ENCODE data around the gene THUMPD2.

THUMPD2 gene

DNA sequence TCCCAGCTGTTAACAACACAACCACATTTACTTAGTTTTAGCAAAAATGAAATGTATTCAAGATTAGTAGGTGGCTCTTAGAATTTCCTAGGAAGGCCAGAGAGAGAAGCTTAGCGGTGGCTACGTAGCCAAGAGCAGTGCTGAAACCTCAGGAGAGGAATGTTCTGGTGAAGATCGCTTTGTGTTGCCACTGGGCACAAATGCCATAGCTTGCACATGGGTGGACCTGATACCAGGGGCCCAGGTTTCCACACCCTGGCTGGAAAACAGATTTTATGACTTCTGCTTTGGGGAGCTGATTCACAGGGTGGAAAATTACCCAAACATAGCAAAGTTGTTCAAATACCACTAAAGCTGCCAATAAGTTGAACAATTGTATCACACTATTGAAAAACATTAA, 43.4 kb downstream of the THUMPD2 start:
- Mint-ChIP-seq H3K9me3 (peaks cover 5% of the 10 kb centered on the region), H3K4me3 (no peak overlapping the region), H3K27ac (no peak overlapping the region), H3K27me3 (ENCODE audit: low read depth) (no peaks in the 10 kb centered on the region), H3K36me3 (ENCODE audit: low read depth) (peaks cover 68% of the 10 kb centered on the region), H3K4me1 (peaks cover 46% of the 10 kb centered on the region)
- TF ChIP-seq, protein P1, sequence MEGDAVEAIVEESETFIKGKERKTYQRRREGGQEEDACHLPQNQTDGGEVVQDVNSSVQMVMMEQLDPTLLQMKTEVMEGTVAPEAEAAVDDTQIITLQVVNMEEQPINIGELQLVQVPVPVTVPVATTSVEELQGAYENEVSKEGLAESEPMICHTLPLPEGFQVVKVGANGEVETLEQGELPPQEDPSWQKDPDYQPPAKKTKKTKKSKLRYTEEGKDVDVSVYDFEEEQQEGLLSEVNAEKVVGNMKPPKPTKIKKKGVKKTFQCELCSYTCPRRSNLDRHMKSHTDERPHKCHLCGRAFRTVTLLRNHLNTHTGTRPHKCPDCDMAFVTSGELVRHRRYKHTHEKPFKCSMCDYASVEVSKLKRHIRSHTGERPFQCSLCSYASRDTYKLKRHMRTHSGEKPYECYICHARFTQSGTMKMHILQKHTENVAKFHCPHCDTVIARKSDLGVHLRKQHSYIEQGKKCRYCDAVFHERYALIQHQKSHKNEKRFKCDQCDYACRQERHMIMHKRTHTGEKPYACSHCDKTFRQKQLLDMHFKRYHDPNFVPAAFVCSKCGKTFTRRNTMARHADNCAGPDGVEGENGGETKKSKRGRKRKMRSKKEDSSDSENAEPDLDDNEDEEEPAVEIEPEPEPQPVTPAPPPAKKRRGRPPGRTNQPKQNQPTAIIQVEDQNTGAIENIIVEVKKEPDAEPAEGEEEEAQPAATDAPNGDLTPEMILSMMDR (IDR thresholded peaks at IDR 0.05; ENCODE audit: unreplicated experiment in 3 of 3): no peak

DNA sequence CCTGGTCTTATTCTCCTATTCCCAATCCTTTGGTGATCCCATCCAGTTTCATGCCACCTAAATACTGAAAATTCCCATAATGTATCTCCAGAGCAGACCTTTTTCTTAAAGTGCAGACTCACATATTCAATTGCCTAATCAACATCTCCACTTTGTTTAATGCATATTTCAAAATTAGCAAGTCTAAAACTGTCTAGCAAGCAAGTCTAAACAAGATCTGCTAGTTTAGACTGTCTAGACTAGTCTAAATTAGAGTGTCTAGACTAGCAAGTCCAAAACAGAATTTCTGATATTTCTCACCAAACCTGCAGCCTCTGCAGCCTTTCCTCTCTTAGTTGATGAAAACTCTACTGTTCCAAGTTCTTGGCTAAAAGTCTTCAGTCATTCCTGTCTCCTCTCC, 44.6 kb downstream of the THUMPD2 start:
- Mint-ChIP-seq H3K27me3 (ENCODE audit: low read depth) (no peaks in the 10 kb centered on the region), H3K9me3 (peaks cover 7% of the 10 kb centered on the region), H3K36me3 (ENCODE audit: low read depth) (peaks cover 65% of the 10 kb centered on the region), H3K27ac (no peak overlapping the region), H3K4me3 (no peak overlapping the region), H3K4me1 (peaks cover 44% of the 10 kb centered on the region)
- TF ChIP-seq, protein P1 (IDR thresholded peaks at IDR 0.05; ENCODE audit: unreplicated experiment in 3 of 3): no peak

DNA sequence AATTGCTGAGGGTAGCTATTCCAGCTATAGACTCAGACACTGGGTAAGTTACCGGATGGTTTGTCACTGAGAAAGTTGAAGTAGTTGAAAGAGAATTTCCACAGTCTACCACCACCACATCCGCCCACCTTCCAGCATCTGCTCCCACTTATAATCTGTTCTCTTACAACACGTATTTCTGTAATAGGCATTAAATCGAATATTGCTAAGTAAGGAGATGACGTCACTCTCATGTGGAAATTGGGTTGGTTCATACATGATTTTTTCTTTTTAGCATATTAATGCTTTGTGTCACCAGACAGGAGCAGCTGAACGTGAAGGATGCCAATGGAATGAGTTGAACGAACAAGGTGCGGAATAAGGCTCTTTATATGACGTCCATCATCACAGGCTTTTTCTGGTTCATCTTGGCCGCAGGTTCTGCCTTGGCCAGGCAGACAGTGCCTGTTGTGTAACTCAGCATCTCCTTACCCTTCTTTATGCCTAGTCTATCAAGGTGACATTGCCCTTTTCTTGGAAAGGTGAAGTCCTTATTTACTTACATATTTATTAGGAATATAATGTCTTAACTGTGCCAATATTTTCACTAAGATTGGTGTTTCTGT, 45.9 kb downstream of the THUMPD2 start:
- peaks cover 7% of the 10 kb centered on the region for H3K9me3 Mint-ChIP-seq
- no peaks in the 10 kb centered on the region for H3K27me3 Mint-ChIP-seq (ENCODE audit: low read depth)
- H3K27ac Mint-ChIP-seq: no peak overlapping the region
- TF ChIP-seq, protein P1 (IDR thresholded peaks at IDR 0.05; ENCODE audit: unreplicated experiment in 3 of 3): no peak
- H3K4me3 Mint-ChIP-seq: no peak overlapping the region
- H3K36me3 Mint-ChIP-seq (ENCODE audit: low read depth): peaks cover 63% of the 10 kb centered on the region
- H3K4me1 Mint-ChIP-seq: peaks cover 37% of the 10 kb centered on the region

DNA sequence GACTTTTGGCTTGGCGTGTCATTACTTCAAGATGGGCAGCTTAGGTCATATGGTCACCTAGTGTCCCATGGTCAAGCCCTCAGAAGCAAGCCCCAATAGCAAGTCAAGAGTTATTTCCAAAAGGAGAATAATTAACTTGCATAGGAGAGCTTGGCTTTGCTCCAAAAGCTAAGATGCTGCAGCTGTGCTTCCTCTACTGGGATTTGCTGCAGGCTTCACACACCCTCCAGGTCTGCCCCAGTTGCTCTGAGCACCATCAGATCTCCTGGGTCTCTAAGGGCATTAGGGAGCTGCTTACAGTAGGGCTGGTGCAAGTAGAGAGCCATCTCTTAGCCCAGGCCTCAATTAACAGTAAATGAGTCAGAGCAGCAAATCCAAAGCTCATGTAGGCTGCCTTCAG, 46.6 kb downstream of the THUMPD2 start:
- Mint-ChIP-seq H3K4me1 (peaks cover 31% of the 10 kb centered on the region), H3K27ac (peak overlapping the region in 1 of 3 experiments; percentile 59), H3K36me3 (ENCODE audit: low read depth) (peaks cover 57% of the 10 kb centered on the region), H3K9me3 (peaks cover 7% of the 10 kb centered on the region), H3K4me3 (no peak overlapping the region), H3K27me3 (ENCODE audit: low read depth) (no peaks in the 10 kb centered on the region)
- TF ChIP-seq, protein P1 (IDR thresholded peaks at IDR 0.05; ENCODE audit: unreplicated experiment in 3 of 3): no peak

DNA sequence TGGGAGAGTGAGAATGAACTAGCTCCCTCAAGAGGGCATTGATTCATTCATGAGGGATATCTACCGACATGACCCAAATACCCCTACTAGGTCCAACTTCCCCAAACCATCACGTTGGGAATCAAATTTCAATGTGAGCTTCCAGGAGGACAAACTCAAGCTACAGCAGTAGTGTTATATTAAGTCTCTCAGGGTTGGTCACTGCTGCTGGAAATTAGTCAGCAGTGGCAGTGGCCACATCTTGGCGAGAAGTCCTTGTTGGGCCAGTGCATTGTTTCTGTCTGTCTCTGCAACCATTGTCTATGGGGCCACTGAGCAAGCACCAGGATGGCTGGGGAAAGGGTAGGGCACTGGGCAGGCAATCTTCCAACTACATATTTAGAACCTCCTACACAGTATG, 47.5 kb downstream of the THUMPD2 start:
- no peak overlapping the region for H3K4me3 Mint-ChIP-seq
- H3K27me3 Mint-ChIP-seq (ENCODE audit: low read depth): no peaks in the 10 kb centered on the region
- TF ChIP-seq, protein P1 (IDR thresholded peaks at IDR 0.05; ENCODE audit: unreplicated experiment in 3 of 3): no peak
- peaks cover 52% of the 10 kb centered on the region for H3K36me3 Mint-ChIP-seq (ENCODE audit: low read depth)
- peaks cover 7% of the 10 kb centered on the region for H3K9me3 Mint-ChIP-seq
- no peak overlapping the region for H3K27ac Mint-ChIP-seq
- H3K4me1 Mint-ChIP-seq: peaks cover 25% of the 10 kb centered on the region

DNA sequence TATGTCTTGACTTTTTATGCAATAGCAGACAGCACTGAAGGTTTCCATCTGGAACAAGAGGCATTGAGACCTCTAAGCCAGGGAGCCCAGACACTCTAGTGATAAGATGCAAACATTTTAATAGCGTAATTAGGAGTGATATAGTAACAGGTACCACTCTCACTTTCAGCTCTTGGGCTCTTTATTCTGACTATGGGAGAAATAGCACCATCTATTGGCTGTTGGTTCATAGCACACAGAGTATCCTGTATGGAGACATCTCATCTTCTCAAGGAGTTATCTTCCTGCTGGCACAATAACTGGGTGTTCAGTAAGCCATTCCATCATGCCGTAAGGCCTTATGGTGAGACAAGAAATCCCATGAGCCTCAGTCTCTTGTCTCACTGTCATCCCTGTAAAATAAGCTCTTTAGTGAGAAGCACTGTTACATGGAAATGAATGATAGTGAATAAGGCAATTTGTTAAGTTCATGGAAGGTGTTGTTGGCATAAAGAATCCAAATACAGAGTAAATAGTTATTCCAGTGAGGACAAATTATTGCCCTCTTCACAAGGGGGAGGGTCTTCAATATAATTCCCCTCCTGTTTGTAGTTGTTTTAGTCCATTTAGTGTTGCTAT, 48.3 kb downstream of the THUMPD2 start:
- H3K36me3 Mint-ChIP-seq (ENCODE audit: low read depth): peaks cover 45% of the 10 kb centered on the region
- no peak overlapping the region for H3K4me3 Mint-ChIP-seq
- peaks cover 7% of the 10 kb centered on the region for H3K9me3 Mint-ChIP-seq
- TF ChIP-seq, protein P1 (IDR thresholded peaks at IDR 0.05; ENCODE audit: unreplicated experiment in 3 of 3): peak; percentile 11 to 57 (median 33)
- peak overlapping the region in 1 of 3 experiments; percentile 52 for H3K27ac Mint-ChIP-seq
- no peaks in the 10 kb centered on the region for H3K27me3 Mint-ChIP-seq (ENCODE audit: low read depth)
- peaks cover 25% of the 10 kb centered on the region for H3K4me1 Mint-ChIP-seq

All from nephron (organoid).